Natural killer cell (primary cell): ENCODE data around the gene TEX14. TPM values are rescaled to one million over a fixed set of nuclear protein-coding genes. Genes with fewer than 3 reads are reported as not detected.

Experiments used
- ATAC-seq, 3 donors: fragments of 150-1000 bp in 2 of 3; fragments of 200-7000 bp in 1 of 3; cut with Tn5 transposase; 1 replicate in 1 of 3; 2 replicates in 2 of 3; pipeline ENCODE4 v1.10.0; 2021; ENCODE audit warnings: mild to moderate bottlenecking in 2 of 3, moderate library complexity in 2 of 3
- DNase-seq, 2 donors: peaks; one replicate each; pipeline versions ENCODE4 v3.0.0 to v3.0.0-alpha.2; 2013 to 2021; ENCODE audit warnings: mixed read lengths in 1 of 2
- H3K27ac ChIP-seq: one replicate; pipeline ENCODE4 v1.5.1; 2013; ENCODE audit warnings: mild to moderate bottlenecking, low read length
- H3K27me3 ChIP-seq: one replicate; pipeline ENCODE4 v1.6.1; 2013; ENCODE audit warnings: low read length; ENCODE audit not compliant: control insufficient read depth, insufficient read depth
- H3K36me3 ChIP-seq: one replicate; pipeline ENCODE4 v1.6.1; 2013; ENCODE audit warnings: low read length; ENCODE audit not compliant: control insufficient read depth, insufficient read depth
- H3K4me1 ChIP-seq: one replicate; pipeline ENCODE4 v1.6.1; 2013; ENCODE audit warnings: low read length; ENCODE audit not compliant: control insufficient read depth, insufficient read depth
- H3K4me3 ChIP-seq: one replicate; pipeline ENCODE4 v1.5.1; 2013; ENCODE audit warnings: low read length
- H3K9me3 ChIP-seq: one replicate; pipeline ENCODE4 v1.6.1; 2013; ENCODE audit warnings: low read length; ENCODE audit not compliant: control insufficient read depth, insufficient read depth
- H3K27ac Mint-ChIP-seq, 2 donors: one replicate each; pipeline ENCODE4 v1.8.0; 2022; ENCODE audit warnings: mild to moderate bottlenecking in 2 of 2, mixed read lengths in 2 of 2, moderate library complexity in 1 of 2
- H3K27me3 Mint-ChIP-seq, 2 donors: one replicate each; pipeline ENCODE4 v1.8.0; 2022; ENCODE audit warnings: low read depth in 2 of 2, mixed read lengths in 2 of 2
- H3K36me3 Mint-ChIP-seq: one replicate; pipeline ENCODE4 v1.8.0; 2022; ENCODE audit warnings: mixed read lengths
- H3K4me1 Mint-ChIP-seq, 2 donors: one replicate each; pipeline ENCODE4 v1.8.0; 2022; ENCODE audit warnings: mixed read lengths in 2 of 2
- H3K4me3 Mint-ChIP-seq: one replicate; pipeline ENCODE4 v1.8.0; 2022; ENCODE audit warnings: mild to moderate bottlenecking, moderate library complexity, mixed read lengths
- H3K9me3 Mint-ChIP-seq, 2 donors: one replicate each; pipeline ENCODE4 v1.8.0; 2022; ENCODE audit warnings: mixed read lengths in 2 of 2
- WGBS: methylation state at CpG from one replicate; pipeline ENCODE4 v1.1.7; 2013; ENCODE audit warnings: missing lambda C conversion rate; ENCODE audit not compliant: insufficient coverage; 5-methylcytosine and 5-hydroxymethylcytosine counted together
- intact Hi-C: fragments of 100-400 bp; cut with micrococcal nuclease; formaldehyde crosslinking; loops from one replicate; pipeline ENCODE4 v1.14.2; 2022
- total RNA-seq, 4 donors: library from RNA; stranded (reverse); fragments of 120-200 nt in 1 of 4; gene quantifications; one replicate each; pipeline versions ENCODE4 v1.2.3 to v1.2.4, GENCODE V29; 2013 to 2022
- TF ChIP-seq, protein P1 (sequence below): fragments of 200-600 bp; IDR thresholded peaks from one replicate; pipeline ENCODE4 v1.8.0; 2022; ENCODE audit warnings: antibody characterized with exemption

TEX14 gene
- total RNA-seq, 3 donors from 2014 or later (not counting 1 experiment from before 2014, with no cell fraction given), result 0.29 to 1.1 (median 0.89) TPM

DNA sequence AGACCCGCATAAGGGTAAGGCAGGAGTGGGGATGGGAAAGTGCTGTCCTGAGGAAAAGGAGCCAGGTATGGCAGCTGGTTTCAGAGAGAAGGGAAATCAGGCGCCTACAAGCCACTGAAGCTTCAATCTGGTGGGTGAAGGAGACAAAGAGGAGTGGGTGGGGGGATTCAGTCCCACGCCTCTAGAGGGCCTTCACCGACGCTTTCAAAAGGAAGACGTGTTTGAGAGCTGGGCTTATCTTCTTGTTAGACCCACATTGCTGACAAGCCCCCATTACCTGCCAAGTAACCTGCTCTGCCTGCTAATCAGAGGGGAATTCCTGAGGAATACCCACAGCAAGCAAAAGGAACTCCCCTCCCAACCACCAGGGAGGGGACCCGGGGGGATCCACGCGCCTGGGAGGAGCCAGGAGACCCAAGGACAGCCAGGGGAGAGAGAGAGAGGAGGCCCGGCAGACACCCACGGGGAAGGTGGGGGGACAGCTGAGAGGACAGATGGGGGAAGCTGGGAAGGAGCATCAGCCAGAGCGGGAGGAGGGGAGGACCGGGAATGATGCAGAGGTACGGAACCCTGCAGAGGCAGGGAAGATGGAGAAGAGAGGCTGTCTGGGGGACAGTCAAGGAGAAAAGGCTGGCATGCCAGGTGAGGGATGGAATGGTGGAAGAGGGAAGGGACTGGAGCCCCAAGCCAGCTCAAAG, 178.4 kb downstream of the TEX14 start:
- Mint-ChIP-seq H3K27me3 (peaks cover 0 to 3% of the 10 kb centered on the region in 2 donors), H3K4me3 (peak overlapping the region; percentile 92), H3K4me1 (peaks cover 50 to 72% of the 10 kb centered on the region in 2 donors), H3K27ac (peak overlapping the region; percentile 73 to 88), H3K36me3 (peaks cover 21% of the 10 kb centered on the region), H3K9me3 (no peaks in the 10 kb centered on the region)
- Histone ChIP-seq H3K4me1 (peaks cover 35% of the 10 kb centered on the region), H3K27me3 (no peaks in the 10 kb centered on the region), H3K36me3 (peaks cover 30% of the 10 kb centered on the region), H3K4me3 (peak overlapping the region; percentile 54), H3K27ac (no peak overlapping the region), H3K9me3 (no peaks in the 10 kb centered on the region)
- ATAC-seq, result no peak
- WGBS, result 20% methylated on average over 14 of the region's 14 CpGs
- TF ChIP-seq, protein P1, sequence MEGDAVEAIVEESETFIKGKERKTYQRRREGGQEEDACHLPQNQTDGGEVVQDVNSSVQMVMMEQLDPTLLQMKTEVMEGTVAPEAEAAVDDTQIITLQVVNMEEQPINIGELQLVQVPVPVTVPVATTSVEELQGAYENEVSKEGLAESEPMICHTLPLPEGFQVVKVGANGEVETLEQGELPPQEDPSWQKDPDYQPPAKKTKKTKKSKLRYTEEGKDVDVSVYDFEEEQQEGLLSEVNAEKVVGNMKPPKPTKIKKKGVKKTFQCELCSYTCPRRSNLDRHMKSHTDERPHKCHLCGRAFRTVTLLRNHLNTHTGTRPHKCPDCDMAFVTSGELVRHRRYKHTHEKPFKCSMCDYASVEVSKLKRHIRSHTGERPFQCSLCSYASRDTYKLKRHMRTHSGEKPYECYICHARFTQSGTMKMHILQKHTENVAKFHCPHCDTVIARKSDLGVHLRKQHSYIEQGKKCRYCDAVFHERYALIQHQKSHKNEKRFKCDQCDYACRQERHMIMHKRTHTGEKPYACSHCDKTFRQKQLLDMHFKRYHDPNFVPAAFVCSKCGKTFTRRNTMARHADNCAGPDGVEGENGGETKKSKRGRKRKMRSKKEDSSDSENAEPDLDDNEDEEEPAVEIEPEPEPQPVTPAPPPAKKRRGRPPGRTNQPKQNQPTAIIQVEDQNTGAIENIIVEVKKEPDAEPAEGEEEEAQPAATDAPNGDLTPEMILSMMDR, result no peak
- intact Hi-C loops, result loop anchor here (10.0 kb wide), 1 partner anchor 509 kb away; the partner anchor contains the start of gene SRSF1
- peak in 1 of 2 donors; percentile 67 for DNase-seq

DNA sequence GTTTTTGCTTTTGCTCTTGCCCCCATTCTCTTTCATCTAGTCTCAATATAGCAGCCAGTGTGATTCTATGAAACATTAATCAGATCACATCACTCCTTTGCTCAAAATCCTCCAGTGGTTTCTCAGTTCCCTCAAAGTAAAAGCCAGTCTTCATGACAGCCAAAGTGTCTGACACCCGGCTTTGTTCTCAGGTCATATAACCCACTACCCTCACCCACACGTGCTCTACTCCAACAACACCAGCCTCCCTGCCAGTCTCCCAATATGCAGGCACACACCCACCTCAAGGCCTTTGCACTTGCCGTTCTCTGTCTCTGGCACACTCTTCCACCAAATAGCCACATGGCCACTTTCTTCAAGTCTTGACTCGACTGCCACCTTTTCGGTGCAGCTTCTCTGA, 181.8 kb downstream of the TEX14 start:
- H3K27me3 Mint-ChIP-seq, result no peaks in the 10 kb centered on the region

DNA sequence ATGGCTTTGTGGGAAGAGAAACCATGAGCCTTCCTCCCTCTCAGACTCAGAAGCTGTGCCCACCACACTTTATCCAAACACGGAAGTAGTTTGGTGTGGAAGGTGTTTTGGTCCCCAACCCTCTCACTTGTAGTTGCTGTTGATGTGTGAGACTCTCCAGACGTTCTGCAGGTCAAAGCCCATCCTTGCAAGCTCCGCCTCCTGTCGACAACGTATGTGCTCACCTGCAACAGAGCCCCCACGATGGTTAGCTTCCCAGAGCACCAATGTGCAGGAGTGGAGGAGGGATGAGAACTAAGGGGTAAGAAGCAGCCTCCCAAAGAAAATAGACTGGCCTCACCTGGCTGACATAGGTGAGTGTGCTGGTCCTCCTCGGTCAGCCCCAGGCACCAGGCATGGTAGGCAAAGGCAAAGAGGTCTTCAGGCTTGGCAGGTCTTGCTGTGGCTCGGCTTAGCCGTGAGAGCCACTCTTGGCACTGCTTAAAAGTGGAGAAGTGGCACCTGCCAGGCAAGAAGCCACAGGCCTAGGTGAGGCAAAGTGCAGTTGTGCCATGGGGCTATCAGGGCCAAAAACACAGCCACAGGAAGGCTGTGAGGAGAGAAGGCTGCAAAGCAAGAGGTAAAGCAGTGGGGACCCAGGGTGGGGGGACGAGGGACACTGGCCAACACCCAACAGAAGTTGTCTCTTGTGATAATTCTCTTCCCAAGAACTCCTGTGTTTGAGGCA, 183.3 kb downstream of the TEX14 start:
- H3K9me3 Mint-ChIP-seq, result no peaks in the 10 kb centered on the region
- Histone ChIP-seq H3K4me3 (no peak overlapping the region), H3K27ac (no peak overlapping the region), H3K4me1 (peaks cover 19% of the 10 kb centered on the region), H3K27me3 (no peaks in the 10 kb centered on the region), H3K9me3 (no peaks in the 10 kb centered on the region), H3K36me3 (peaks cover 72% of the 10 kb centered on the region)
- H3K4me3 Mint-ChIP-seq, result no peak overlapping the region
- TF ChIP-seq, protein P1, result no peak
- DNase-seq (no peak), ATAC-seq (no peak)
- no peaks in the 10 kb centered on the region for H3K27me3 Mint-ChIP-seq
- 90% methylated on average over 9 of the region's 10 CpGs for WGBS
- H3K27ac Mint-ChIP-seq, result no peak overlapping the region
- intact Hi-C loops, result no loop called here
- H3K4me1 Mint-ChIP-seq, result peaks cover 15 to 32% of the 10 kb centered on the region in 2 donors
- peaks cover 27% of the 10 kb centered on the region for H3K36me3 Mint-ChIP-seq

More for the DNA sequence above, 181.8 kb downstream of the TEX14 start:
- TF ChIP-seq, protein P1, result no peak
- Mint-ChIP-seq H3K27ac (no peak overlapping the region), H3K36me3 (peaks cover 21% of the 10 kb centered on the region), H3K4me3 (no peak overlapping the region), H3K9me3 (no peaks in the 10 kb centered on the region), H3K4me1 (peaks cover 20 to 43% of the 10 kb centered on the region in 2 donors)
- Histone ChIP-seq H3K36me3 (peaks cover 59% of the 10 kb centered on the region), H3K4me3 (no peak overlapping the region), H3K9me3 (no peaks in the 10 kb centered on the region), H3K27ac (no peak overlapping the region), H3K4me1 (peaks cover 25% of the 10 kb centered on the region), H3K27me3 (no peaks in the 10 kb centered on the region)
- intact Hi-C loops, result loop anchor here (10.0 kb wide), 1 partner anchor 505 kb away; the partner anchor contains the start of gene SRSF1
- 93% methylated on average over 5 of the region's 5 CpGs for WGBS
- DNase-seq, result no peak
- no peak for ATAC-seq
